ENCODE measurements around the gene C9orf72. TPM values are rescaled to one million over a fixed set of nuclear protein-coding genes. Genes with fewer than 3 reads are reported as not detected.

Gene C9orf72
- total RNA-seq, 1 donor: 6.5 TPM

GRCh38 chr9:27572061-27572460 lies 1.2 kb downstream of the C9orf72 start:
- DNase-seq (ENCODE audit: insufficient read length, low spot score, missing footprints): no peak
- Histone ChIP-seq H3K4me3 (ENCODE audit: insufficient read depth, low read length) (peak overlapping the region; percentile 83), H3K9me3 (ENCODE audit: low read depth, low read length) (no peaks in the 10 kb centered on the region), H3K4me2 (ENCODE audit: insufficient read depth, low read length) (peak overlapping the region; percentile 98), H3K4me1 (ENCODE audit: insufficient read depth, low read length) (peaks cover 15% of the 10 kb centered on the region), H4K20me1 (ENCODE audit: insufficient read depth, low read length) (no peaks in the 10 kb centered on the region), H3K27ac (ENCODE audit: low read depth, low read length) (peak overlapping the region; percentile 81), H3K79me2 (ENCODE audit: insufficient read depth, low read length) (peaks cover 4% of the 10 kb centered on the region), H3K36me3 (ENCODE audit: insufficient read depth, low read length) (no peaks in the 10 kb centered on the region), H3K27me3 (ENCODE audit: insufficient read depth, low read length) (no peaks in the 10 kb centered on the region), H2AFZ (ENCODE audit: low read length) (no peak overlapping the region)
- TF ChIP-seq, protein P1, sequence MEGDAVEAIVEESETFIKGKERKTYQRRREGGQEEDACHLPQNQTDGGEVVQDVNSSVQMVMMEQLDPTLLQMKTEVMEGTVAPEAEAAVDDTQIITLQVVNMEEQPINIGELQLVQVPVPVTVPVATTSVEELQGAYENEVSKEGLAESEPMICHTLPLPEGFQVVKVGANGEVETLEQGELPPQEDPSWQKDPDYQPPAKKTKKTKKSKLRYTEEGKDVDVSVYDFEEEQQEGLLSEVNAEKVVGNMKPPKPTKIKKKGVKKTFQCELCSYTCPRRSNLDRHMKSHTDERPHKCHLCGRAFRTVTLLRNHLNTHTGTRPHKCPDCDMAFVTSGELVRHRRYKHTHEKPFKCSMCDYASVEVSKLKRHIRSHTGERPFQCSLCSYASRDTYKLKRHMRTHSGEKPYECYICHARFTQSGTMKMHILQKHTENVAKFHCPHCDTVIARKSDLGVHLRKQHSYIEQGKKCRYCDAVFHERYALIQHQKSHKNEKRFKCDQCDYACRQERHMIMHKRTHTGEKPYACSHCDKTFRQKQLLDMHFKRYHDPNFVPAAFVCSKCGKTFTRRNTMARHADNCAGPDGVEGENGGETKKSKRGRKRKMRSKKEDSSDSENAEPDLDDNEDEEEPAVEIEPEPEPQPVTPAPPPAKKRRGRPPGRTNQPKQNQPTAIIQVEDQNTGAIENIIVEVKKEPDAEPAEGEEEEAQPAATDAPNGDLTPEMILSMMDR (IDR thresholded peaks at IDR 0.05; ENCODE audit: extremely low read depth, low read depth, low read length): no peak

DNA sequence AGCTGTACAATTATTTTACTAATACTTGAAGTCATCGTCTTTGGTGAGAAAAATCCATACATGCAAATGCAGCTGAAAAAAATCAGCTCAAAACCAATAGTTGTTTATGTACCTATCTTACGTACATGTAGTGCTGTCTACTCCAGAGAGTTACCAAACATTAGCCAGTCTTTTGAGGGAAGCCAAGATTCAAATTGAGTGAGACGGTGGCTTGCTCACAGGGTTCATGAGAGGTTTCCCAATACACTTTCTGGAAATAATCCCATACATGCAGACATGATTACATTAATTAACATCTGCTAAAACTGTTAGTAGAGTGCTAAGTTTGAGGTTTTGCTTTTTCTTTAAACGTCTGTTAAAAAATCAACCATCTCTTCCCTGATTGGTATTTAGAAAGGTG lies 2.3 kb downstream of the C9orf72 start:
- H3K79me2 ChIP-seq (ENCODE audit: insufficient read depth, low read length): peaks cover 4% of the 10 kb centered on the region
- no peak for DNase-seq (ENCODE audit: insufficient read length, low spot score, missing footprints)
- no peaks in the 10 kb centered on the region for H3K27me3 ChIP-seq (ENCODE audit: insufficient read depth, low read length)
- H3K4me3 ChIP-seq (ENCODE audit: insufficient read depth, low read length): no peak overlapping the region
- TF ChIP-seq, protein P1 (IDR thresholded peaks at IDR 0.05; ENCODE audit: extremely low read depth, low read depth, low read length): no peak
- H3K27ac ChIP-seq (ENCODE audit: low read depth, low read length): no peak overlapping the region
- no peak overlapping the region for H3K4me2 ChIP-seq (ENCODE audit: insufficient read depth, low read length)
- H3K9me3 ChIP-seq (ENCODE audit: low read depth, low read length): no peaks in the 10 kb centered on the region
- H4K20me1 ChIP-seq (ENCODE audit: insufficient read depth, low read length): no peaks in the 10 kb centered on the region
- peaks cover 15% of the 10 kb centered on the region for H3K4me1 ChIP-seq (ENCODE audit: insufficient read depth, low read length)
- H3K36me3 ChIP-seq (ENCODE audit: insufficient read depth, low read length): no peaks in the 10 kb centered on the region
- no peak overlapping the region for H2AFZ ChIP-seq (ENCODE audit: low read length)

- DNase-seq (ENCODE audit: insufficient read length, low spot score, missing footprints): no peak
- H3K4me2 ChIP-seq (ENCODE audit: insufficient read depth, low read length): no peak overlapping the region
Observed at GRCh38 chr9:27569406-27569805, 3.9 kb downstream of the C9orf72 start.

GRCh38 chr9:27566118-27566517 lies 7.2 kb downstream of the C9orf72 start:
- Histone ChIP-seq H2AFZ (ENCODE audit: low read length) (no peak overlapping the region), H3K4me1 (ENCODE audit: insufficient read depth, low read length) (no peaks in the 10 kb centered on the region), H3K27me3 (ENCODE audit: insufficient read depth, low read length) (no peaks in the 10 kb centered on the region), H3K36me3 (ENCODE audit: insufficient read depth, low read length) (no peaks in the 10 kb centered on the region), H4K20me1 (ENCODE audit: insufficient read depth, low read length) (no peaks in the 10 kb centered on the region), H3K4me3 (ENCODE audit: insufficient read depth, low read length) (no peak overlapping the region), H3K79me2 (ENCODE audit: insufficient read depth, low read length) (no peaks in the 10 kb centered on the region), H3K27ac (ENCODE audit: low read depth, low read length) (no peak overlapping the region), H3K4me2 (ENCODE audit: insufficient read depth, low read length) (no peak overlapping the region), H3K9me3 (ENCODE audit: low read depth, low read length) (no peaks in the 10 kb centered on the region)
- TF ChIP-seq, protein P1 (IDR thresholded peaks at IDR 0.05; ENCODE audit: extremely low read depth, low read depth, low read length): no peak
- DNase-seq (ENCODE audit: insufficient read length, low spot score, missing footprints): no peak

More at GRCh38 chr9:27569406-27569805, 3.9 kb downstream of the C9orf72 start:
- no peaks in the 10 kb centered on the region for H3K27me3 ChIP-seq (ENCODE audit: insufficient read depth, low read length)
- H4K20me1 ChIP-seq (ENCODE audit: insufficient read depth, low read length): no peaks in the 10 kb centered on the region
- H3K27ac ChIP-seq (ENCODE audit: low read depth, low read length): no peak overlapping the region
- H3K9me3 ChIP-seq (ENCODE audit: low read depth, low read length): no peaks in the 10 kb centered on the region
- H3K4me1 ChIP-seq (ENCODE audit: insufficient read depth, low read length): peaks cover 14% of the 10 kb centered on the region
- H3K4me3 ChIP-seq (ENCODE audit: insufficient read depth, low read length): no peak overlapping the region
- H3K79me2 ChIP-seq (ENCODE audit: insufficient read depth, low read length): peaks cover 4% of the 10 kb centered on the region
- no peak overlapping the region for H2AFZ ChIP-seq (ENCODE audit: low read length)
- no peaks in the 10 kb centered on the region for H3K36me3 ChIP-seq (ENCODE audit: insufficient read depth, low read length)
- TF ChIP-seq, protein P1 (IDR thresholded peaks at IDR 0.05; ENCODE audit: extremely low read depth, low read depth, low read length): no peak
